Measurements from ENCODE around the gene XRCC4.

The XRCC4 gene

GRCh38 chr5:83375049-83375745 is 297.9 kb downstream of the XRCC4 start:
- no peak overlapping the region for H3K4me3 ChIP-seq (replicated peaks; ENCODE audit: low read depth, low read length)
- TF ChIP-seq CTCF (IDR thresholded peaks at IDR 0.05; ENCODE audit: low read length, missing control alignments) = no peak
- DNase-seq (ENCODE audit: low read depth) = peak; percentile 69

GRCh38 chr5:83376461-83376860 is 299.1 kb downstream of the XRCC4 start:
- DNase-seq (ENCODE audit: low read depth) = no peak
- no peak overlapping the region for H3K4me3 ChIP-seq (replicated peaks; ENCODE audit: low read depth, low read length)
- no peak for TF ChIP-seq CTCF (IDR thresholded peaks at IDR 0.05; ENCODE audit: low read length, missing control alignments)

DNA sequence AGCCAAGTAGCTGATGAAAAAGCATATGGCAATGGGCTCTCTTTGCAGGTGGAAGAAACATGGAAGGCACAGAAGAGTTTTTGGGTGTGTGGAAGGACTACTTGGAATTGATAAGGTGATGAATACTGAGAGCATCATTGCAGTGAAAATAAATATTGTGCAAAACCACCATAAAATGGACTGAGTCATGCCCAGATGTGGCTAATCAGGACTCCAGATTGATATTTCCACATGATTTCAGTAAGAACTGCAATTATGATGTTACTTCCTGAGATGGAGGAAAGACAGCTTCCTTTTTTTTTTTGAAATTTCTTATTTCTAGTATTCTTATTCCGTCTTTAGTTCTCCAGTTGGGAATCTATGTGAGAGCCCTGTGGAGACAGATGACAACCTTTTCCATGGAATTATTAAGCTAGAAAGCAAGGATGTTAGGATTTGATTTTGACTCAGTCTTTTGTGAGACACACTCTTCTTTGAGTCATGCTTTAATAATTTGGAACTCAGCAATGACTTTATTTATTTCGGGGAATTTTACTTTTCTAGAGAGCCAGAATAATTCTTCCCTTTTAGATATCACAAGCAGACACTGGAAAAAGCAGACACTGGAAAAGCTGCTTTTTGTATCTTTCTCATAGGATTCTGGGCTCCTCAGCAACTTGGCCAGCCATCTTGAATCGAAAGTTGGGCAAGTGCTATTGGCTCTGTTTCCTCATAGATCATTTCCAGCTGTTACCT is 300.0 kb downstream of the XRCC4 start:
- peak; percentile 73 for DNase-seq (ENCODE audit: low read depth)
- H3K4me3 ChIP-seq (replicated peaks; ENCODE audit: low read depth, low read length) = no peak overlapping the region
- TF ChIP-seq CTCF (IDR thresholded peaks at IDR 0.05; ENCODE audit: low read length, missing control alignments) = no peak

- H3K4me3 ChIP-seq (replicated peaks; ENCODE audit: low read depth, low read length) = no peak overlapping the region
- no peak for TF ChIP-seq CTCF (IDR thresholded peaks at IDR 0.05; ENCODE audit: low read length, missing control alignments)
- DNase-seq (ENCODE audit: low read depth) = no peak
These were observed 301.4 kb downstream of the XRCC4 start for GRCh38 chr5:83378624-83379289.

GRCh38 chr5:83385812-83386211 is 308.5 kb downstream of the XRCC4 start:
- no peak for TF ChIP-seq CTCF (IDR thresholded peaks at IDR 0.05; ENCODE audit: low read length, missing control alignments)
- H3K4me3 ChIP-seq (replicated peaks; ENCODE audit: low read depth, low read length) = no peak overlapping the region
- DNase-seq (ENCODE audit: low read depth) = no peak

- TF ChIP-seq CTCF (IDR thresholded peaks at IDR 0.05; ENCODE audit: low read length, missing control alignments) = no peak
- DNase-seq (ENCODE audit: low read depth) = no peak
- no peak overlapping the region for H3K4me3 ChIP-seq (replicated peaks; ENCODE audit: low read depth, low read length)
These were observed 309.7 kb downstream of the XRCC4 start for GRCh38 chr5:83387041-83387440.

All from fibroblast of pulmonary artery (primary cell).